DMS53 (cell line): ENCODE measurements around the gene ERVW-1.

ENCODE experiments used
- DNase-seq: peaks from one replicate; lab custom pipeline; 2025; lab: John Stamatoyannopoulos, UW

Gene ERVW-1

DNA sequence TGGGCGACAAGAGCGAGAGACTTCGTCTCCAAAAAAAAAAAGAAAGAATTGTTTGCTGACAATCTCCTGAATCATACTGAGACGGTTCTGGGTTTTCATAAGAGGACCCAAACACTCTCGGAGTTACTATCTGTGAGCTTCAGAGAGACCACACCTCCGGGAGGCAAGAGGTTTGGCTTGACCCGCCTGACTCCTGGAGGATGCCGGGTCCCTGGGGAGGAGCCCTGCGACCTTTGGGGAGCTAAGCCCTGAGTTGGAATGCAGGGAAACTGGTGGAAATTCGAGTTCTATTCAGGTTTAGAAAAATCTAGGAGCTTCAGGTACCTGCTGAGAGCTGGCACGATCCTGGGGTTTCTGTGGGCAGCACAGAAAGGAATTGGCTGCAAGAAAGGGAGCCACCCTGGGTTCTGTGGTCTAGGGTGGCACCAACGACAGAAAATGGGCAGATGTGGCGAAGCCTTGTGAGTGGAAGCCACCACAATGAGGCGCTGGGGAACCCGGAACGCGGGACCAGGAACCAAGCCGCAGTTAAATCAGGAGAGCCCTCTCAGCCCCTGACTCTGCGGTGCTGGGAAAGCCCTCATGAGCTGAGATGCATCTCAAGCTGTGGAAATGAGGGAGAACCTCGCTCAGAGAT, 52.3 kb downstream of the ERVW-1 start:
- DNase-seq: peak; percentile 83

GRCh38 chr7:92423710-92424131, 54.0 kb downstream of the ERVW-1 start:
- peak; percentile 54 for DNase-seq

DNA sequence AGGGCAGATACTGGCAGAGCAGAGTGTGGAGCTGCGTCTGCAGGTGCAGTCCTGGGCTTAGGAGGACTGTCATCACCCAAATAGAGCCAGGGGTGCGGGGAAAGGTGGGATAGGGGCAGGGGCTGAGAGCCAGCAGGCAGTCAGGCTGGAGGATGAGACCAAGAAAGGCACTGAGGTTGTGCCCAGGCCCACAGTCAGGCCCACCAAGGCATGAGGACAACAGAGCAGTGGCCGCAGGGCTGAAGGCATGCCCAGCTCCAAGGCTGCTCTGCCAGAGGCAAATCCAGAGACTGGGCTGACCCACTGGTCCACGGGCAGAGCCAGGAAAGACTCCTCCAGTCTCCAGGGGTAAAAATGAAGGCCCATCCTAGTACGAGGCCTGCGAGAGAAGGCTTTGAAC, 54.8 kb downstream of the ERVW-1 start:
- DNase-seq: no peak

- DNase-seq: peak; percentile 95
Measured at GRCh38 chr7:92421676-92422435, 55.9 kb downstream of the ERVW-1 start.
